Glomerular endothelial cell (primary cell): ENCODE results near the gene TECR. TPM values are rescaled to one million over a fixed set of nuclear protein-coding genes. Genes with fewer than 3 reads are reported as not detected.
"Not testable (repeated sequence)": the region's sequence is repeated elsewhere in the genome, so short reads cannot be mapped to it uniquely, and the experiment has no call there.

Source experiments
- DNase-seq: peaks from one replicate; pipeline ENCODE4 v3.0.0-alpha.2; 2011; ENCODE audit warnings: low read depth, low spot score; ENCODE audit errors: extremely low read depth
- total RNA-seq: library from RNA; depleted of rRNA; stranded (reverse); fragments of >200 nt; gene quantifications from 2 replicates; pipeline ENCODE4 v1.2.3, GENCODE V29; 2015

The TECR gene
- total RNA-seq, 1 donor from 2014 or later = 42.7 TPM

DNA sequence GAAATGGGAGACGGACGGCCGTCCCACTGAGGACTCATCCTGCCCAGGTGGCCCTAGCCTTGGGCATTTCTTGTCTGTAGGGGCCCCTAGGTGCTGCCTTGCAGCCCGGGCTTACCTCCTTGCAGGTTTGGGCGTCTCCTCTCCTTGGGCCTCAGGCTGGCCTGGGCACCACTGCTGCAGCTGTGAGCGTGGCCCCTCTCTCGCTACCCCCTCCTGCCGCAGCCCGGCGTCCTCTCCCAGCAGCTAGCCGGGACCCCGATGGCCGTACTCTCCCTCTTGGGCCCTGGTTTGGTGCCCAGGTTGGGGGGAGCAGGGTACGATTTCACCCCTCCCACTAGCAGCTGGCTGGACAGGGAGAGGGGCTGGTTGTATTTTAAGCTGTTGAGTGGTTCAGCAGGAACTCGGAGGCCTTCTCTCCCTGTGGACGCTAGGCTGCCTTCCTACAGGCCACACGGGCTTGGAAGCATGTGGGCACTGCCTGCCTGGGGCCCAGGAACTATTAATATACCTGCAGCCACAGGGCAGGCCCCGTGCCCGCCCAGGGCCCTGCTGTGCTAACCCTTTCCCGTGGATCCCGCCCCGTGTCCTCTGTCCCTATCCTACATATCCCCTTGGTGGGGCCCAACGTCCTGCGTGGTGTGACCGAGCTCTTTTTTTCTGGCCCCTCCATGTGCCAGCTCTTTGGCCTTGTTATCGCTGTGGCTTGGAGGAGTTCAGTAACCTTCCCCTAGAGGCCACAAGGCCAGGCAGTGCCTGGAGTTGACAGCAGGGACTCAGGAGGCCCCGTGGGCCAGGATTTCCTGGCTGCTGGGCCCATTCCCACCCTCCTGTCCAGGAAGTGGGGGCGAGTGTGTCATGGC lies 30.8 kb downstream of the TECR start:
- DNase-seq = no peak

DNA sequence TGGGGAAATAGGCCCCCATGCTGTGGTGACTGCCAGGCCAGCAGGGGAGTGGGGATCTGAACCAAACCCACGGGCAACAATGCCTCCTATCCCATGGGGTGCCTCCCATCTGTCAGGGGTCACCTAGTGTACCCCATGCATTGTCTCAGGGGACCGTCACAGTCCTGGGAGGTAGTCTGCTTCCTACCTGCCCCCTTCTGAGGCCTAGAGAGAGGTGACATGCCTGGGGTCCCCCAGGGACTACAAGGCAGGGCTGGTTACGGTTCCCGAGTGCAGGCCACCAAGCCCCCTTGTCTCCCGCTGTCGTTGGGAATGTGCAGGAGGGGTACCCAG lies 31.3 kb downstream of the TECR start:
- no peak for DNase-seq

DNA sequence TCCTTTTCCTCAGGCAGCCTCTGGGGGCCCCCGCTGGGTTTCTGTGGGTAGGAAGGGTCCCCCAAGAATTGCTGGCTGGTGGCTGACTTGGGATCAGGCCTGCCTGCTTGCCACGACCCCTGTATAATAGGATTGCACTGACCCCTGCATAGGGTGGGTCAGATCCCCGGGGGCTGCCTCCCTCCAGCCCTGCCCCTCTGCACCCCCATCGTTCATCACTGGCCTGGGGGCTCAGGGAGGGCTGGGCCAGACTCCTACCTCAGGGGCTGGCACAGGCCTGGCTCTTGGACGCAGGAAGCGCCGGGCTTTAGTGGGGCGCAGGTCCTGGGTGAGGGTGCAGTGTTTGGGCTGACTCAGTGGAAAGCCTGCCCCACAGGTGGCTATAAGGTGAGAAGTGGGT lies 31.9 kb downstream of the TECR start:
- no peak for DNase-seq

DNA sequence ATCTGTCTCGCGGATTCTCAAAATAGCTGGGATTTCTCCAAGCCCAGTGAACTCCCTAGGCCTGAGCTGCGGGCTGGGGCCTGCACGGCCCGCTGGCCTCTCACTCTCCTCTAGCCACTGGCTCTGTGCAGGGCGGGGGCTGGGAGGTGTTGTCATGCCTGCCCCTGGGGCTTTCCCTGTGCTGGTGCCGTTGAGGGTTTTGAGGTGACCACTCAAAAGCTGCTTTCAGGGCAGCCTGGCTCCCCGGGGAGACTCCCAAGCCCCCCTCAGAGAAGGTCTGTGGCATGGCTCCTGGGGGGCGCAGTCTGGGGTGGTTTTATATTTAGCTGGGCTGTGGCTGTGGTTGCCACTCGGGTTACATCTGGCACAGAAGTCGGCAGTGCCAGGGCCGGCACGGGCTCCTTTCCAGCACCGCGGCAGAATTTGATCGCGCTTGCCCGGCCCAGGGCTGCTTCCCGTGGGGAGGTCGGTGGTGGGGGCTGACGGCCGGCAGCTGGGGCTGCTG lies 32.5 kb downstream of the TECR start:
- DNase-seq = no peak

DNA sequence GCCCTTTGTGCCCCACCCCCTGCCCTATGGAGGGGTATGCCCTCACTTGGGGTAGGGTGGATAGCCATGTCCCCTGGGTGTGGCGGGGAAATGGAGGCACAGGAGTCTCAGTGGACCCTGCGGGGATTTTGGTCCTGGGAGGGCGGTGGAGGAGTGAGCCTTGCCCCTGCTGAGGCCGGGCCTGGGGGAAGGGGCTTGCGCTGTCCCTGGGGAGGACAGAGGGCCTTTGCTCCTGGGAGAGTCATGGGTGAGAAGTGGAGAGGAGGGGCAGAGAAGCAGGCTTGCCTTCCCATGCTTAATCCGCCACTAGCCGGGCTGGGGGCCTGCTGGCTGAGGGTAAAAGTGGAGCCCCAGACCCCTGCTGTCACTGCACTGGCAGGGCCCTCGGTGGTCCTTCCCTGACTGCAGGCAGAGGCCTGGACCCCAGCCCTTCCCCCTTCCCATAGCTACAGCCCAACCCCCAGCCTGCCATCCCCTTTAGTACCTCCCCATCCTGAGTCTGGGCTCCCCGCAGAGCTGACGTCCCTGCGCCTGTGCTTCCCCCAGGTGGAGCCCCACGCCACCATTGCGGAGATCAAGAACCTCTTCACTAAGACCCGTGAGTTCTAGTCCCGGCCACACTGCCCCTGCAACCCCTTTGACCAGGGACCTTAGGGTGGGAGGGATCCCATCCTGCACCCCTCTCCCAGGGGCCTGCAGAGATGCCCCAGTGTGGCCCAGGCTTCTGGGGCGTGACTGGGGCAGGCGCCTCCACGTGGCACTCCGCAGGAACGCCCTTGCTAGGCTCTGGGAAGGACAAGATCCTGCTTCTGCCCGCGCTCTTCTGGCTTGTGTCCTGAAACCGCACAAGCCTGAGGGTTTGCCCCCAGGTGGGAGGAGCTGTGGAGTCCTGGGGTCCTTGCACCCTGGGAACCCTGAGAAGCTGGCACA lies 33.5 kb downstream of the TECR start:
- DNase-seq = no peak

DNA sequence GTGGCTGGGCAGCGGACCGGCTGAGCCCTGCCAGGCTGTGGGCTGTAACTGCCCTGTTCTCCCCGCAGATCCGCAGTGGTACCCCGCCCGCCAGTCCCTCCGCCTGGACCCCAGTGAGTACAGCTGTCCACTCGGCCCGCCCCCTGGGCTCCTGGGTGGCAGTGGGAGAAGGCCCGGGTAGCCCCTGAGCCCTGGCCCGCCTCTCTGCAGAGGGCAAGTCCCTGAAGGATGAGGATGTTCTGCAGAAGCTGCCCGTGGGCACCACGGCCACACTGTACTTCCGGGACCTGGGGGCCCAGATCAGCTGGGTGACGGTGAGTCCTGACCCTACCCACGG lies 34.2 kb downstream of the TECR start:
- DNase-seq = no peak

DNA sequence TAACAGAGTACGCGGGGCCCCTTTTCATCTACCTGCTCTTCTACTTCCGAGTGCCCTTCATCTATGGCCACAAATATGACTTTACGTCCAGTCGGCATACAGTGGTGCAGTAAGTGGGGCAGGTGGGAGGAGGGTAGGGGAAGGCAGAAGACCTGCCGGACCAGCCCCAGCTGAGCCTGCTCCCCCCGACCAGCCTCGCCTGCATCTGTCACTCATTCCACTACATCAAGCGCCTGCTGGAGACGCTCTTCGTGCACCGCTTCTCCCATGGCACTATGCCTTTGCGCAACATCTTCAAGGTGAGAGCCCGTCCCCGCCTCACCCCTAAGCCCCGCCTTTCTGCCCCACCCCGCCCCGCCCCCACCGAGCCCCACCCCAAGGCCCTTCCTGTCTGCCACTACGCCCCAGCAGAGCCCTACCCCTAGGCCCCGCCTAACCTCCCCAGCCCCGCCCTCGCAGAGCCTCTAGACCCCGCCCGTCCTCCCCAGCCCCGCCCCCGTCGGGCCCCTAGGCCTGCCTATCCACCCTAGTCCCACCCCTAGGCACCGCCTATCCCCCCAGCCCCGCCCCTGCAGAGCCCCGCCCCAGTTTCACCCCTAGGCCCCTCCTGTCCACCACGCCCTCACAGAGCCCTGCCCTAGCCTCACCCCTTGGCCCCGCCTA lies 34.7 kb downstream of the TECR start:
- DNase-seq = no peak

DNA sequence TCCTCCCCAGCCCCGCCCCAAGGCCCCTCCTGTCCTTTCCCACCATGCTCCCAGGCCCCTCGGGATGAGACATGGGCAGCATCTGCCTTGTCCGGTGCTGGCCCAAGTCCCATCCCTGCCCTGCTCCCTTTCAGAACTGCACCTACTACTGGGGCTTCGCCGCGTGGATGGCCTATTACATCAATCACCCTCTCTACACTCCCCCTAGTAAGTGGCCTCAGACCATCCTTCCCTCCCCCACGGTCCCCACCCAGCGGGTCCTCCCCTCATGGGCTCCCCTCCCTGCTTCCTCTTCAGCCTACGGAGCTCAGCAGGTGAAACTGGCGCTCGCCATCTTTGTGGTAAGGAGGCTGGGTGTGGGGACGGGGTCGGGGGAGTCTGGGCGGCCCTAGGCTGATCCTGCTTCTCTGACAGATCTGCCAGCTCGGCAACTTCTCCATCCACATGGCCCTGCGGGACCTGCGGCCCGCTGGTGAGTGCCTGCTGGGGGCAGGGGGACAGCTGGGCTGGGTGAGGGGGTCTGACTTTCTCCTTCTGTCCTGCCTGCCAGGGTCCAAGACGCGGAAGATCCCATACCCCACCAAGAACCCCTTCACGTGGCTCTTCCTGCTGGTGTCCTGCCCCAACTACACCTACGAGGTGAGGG lies 35.4 kb downstream of the TECR start:
- DNase-seq = not testable (repeated sequence)

DNA sequence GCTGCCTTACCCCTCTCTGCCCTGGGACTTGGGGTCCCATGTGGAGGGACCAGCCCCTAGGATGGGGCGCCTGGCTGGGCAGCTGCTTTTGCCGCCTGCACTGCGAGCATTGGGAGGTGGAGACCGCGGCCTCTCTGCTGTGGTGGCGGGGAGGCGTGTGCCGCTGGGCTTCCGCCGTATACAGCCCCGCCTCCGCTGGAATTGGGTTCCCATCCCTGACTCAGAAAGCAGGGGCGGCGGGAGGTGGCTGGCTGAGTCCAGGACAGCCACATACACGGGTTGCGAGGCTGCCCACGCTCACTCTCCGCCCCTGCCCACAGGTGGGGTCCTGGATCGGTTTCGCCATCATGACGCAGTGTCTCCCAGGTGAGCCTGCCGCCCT lies 35.9 kb downstream of the TECR start:
- no peak for DNase-seq

DNA sequence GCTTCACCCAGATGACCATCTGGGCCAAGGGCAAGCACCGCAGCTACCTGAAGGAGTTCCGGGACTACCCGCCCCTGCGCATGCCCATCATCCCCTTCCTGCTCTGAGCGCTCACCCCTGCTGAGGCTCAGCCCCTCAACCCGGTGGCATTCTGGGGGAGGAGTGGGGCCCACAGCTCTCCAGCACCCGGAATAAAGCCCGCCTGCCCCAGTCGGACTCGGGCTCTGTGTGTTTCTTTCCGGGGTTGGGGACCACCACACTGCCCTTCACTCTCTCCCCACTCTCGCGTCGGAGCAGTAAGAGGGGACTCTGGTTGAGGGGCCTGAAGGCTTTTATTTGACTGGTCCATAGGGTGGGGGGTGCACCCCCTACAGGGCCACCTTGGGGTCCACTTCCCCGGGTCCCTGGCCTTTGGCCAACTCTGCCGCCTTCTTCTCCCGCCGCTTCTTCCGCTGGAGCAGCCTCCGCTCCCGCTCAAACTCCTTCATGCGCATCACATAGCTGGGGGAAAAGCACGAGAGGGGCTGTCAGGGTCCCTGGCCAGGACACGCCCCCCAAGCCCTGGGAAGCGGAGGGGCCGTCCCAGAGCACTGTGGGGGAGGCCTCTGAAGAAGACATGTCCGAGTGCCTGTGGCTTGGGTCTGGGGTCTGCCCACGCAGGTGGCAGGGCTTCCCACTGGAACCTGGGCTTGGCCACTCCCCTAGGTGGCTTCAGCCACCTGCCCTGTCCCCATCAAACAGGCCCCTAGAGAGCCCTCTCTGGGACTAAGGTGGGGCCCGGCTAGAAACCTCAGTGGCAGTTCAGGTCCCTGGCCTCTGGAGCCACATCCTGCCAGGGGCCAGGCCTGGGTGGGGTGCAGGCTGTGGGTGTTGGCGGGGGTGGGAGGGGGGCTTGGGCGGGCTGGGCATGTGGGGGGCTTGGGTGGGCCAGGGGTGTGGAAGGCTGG lies 36.6 kb downstream of the TECR start:
- no peak for DNase-seq

DNA sequence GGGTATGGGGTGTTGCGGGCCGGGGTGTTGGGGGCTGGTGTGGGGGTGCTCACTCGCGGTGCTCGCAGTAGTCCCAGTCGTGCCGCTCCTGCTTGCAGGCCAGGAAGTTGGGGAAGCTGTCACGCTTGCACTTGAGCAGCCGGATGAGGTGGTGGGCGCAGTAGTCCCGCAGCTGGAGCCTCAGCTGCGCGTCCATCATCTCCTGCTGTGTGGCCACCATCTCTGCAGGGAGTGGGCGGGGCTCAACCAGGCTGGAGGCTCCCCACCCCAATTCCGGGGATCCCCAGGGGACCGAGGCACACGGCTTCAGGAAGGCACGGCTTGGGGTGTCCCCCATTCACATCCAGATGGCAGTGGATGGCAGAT lies 37.3 kb downstream of the TECR start:
- no peak for DNase-seq

DNA sequence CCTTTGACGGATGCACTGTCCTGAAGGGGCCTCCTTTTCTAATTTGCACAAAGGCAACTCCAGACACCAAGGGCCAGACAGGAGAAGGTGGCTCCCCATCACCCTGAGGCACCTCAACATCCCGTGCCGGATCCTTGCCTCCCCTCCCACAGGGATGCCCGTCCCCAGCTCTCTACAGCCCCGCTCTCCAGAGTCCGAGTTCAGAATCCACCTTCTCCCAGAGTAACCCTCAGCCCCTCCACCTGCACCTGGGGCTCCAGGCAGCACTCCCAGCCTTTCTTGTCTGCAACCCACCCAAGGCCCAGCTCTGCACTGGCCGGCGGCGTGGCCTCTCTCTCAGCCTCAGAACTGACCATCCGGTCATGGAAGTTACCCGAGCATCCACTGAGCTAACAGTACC lies 37.7 kb downstream of the TECR start:
- DNase-seq = no peak

DNA sequence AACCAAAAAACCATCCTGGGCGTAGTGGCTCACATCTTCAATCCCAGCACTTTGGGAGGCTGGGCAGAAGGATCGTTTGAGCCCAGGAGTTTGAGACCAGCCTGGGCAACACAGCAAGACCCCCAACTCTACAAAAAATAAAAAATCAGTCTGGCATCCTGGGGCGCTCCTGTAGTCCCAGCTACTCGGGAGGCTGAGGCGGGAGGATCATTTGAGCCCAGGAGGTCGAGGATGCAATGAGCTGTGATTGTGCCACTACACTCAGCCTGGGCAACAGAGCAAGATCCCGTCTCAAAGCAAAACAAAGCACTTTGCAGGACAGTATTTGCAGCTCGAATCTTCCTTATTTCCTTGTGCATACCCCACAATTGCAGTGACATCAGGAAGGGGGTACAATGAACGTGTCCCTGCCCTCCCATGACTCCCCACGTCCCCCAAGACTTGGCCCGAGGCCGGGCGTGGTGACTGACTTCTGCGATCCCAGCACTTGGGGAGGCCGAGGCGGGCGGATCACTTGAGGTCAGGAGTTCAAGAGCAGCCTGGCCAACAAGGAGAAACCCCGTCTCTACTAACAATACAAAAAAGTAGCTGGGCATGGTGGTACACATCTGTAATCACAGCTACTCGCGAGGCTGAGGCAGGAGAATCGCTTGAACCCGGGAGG lies 41.6 kb downstream of the TECR start:
- no peak for DNase-seq

DNA sequence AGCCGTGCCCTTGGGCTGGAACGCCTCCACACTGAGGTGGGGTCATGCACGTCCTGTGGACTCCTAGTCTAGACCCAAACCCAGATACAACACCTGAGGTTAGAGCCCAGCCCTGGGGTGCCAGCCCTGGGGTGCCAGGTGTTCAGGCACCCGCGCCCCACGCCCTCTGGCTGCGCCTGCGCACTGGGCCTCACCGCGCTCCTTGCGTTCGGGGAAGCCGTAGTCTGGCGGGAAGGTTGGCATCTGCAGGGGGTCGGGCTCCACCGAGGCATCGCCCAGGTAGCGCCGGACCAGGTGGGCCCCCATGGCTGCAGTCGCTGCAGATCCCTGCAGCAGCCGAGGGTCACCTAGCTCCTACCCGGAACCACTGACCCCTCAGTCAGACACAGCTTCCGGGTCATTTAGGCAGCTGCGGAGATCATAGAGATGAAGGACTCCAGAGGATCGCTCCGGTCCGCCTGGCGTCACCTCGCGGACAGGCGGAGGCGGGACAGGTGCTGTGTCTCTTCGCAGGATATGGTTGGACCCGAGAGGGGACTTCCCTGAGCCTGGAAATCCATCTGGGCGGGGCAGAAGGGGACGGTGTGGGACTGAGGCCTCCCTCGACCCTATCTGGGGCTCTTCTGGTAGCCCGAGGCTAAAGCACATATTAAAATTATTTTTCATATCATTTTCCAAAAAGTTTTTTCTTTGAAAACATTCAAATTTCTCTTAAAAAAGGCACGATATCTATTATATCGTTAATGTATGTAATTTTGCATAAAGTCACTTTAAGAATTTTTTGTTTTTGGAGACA lies 42.5 kb downstream of the TECR start, which contains the start of gene NDUFB7:
NDUFB7 (minus strand) TSS at position 372 of the 796 bp plus-strand sequence; CDS start at position 306, 66 bp downstream.
- DNase-seq = peak; percentile 75

DNA sequence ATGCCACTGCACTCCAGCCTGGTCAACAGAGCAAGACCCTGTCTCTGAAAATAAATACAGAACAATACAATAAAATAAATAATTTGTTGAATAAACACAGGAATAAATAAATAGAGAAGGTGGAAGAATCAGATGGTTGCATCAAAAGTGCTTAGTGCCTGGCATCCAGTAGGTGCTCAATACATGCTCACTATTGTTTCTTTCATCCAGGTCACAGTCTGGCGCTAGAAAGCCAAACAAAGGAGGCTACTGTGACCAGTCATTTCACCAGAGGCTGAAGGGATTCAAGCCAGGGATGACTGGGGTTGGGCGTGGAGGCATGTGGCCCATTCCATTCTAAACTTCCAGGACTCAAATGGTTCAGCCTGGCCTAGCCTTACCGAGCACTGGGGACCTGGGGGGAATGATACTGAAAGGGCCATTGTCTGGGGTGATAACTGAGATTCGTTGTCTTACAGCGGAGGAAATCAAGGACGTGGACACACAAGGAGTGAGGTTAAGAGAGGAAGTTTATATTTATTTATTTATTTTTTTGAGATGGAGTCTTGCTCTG lies 46.1 kb downstream of the TECR start:
- no peak for DNase-seq

DNA sequence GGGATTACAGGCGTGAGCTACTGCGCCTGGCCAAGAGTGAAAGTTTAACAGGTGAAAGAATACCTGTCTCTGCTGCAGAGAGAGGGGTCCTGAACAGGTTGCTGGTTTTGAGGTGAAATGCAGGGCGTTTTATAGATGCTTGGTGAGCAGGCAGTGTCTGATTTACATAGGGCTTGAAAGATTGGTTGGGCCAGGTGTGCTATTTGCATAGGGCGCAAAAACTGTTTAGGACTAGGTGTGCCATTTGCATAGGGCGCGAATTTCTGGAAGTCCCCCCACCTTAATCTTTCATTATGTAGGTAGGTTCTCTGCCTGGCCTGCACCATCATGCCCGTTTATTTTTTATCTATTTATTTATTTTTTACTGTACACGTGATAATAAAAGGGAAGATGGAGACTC lies 47.0 kb downstream of the TECR start:
- no peak for DNase-seq

DNA sequence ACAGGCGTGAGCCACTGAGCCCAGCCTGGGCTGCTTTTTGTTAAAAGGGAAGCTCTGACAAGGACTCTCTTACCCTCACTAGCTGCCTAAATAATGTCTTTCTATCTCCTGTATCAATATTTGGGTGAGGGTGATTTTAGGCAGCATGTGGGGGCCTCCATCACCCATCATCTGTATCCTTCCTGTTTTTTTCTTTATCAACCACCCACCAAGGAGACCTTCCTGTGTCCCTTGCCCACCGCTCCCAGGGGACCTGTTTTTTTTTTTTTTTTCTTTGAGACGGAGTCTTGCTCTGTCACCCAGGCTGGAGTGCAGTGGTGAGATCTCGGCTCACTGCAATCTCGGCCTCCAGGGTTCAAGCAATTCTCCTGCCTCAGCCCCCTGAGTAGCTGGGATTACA lies 47.9 kb downstream of the TECR start:
- no peak for DNase-seq

DNA sequence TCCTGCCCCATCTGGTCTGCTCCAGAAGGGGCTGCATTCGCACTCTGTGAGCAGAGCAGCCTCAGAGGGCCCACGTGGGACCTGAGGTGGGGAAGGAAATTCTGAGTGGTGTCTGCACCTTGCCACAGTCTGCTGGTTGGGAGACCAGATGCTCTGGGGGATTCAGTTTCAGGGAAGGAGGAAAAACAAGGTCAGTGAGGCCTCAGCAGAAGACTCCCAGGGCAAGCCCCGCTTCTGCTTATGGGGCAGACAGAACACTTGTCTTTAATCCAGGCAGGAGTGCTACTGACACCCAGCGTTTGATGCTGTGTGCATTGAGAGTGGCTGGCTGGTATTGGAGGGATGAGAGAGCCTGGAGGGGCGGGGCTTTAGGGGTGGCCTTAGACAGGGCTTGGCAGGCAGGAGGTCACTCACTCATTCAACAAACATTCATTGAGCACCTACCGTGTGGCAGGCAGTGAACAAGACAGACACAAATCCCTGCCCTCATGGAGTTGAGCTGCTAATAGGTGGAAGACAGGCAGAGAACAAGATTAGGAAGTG lies 48.6 kb downstream of the TECR start:
- DNase-seq = no peak
